Measurements from ENCODE around the gene PTPRCAP.
"Not testable (repeated sequence)": the region's sequence is repeated elsewhere in the genome, so short reads cannot be mapped to it uniquely, and the experiment has no call there.

Gene PTPRCAP

GRCh38 chr11:67408437-67409200 lies 28.9 kb downstream of the PTPRCAP start:
- no peak for DNase-seq

DNA sequence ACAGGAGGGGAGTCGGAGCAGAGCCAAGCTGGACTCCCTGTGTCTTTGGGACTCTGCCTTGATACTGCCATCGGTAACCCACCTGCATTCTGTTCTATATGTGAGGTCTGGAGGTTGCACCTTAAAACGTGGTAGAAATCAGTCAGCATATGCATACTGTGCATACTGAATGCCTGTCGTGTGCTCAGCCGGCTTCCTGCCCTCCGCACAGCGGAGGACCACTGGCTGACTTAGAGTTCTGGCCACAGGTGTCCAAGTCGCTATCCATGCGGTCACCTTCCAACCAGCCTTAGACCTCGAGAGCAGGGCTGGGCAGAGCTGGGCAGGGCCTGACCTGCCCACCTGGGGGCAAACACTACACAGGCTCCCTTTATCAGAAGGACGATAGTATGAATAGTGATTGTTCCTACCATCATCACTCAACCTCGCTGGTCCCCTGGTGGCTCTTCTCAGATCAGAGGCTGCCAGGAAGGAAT lies 29.8 kb downstream of the PTPRCAP start:
- DNase-seq, result no peak

DNA sequence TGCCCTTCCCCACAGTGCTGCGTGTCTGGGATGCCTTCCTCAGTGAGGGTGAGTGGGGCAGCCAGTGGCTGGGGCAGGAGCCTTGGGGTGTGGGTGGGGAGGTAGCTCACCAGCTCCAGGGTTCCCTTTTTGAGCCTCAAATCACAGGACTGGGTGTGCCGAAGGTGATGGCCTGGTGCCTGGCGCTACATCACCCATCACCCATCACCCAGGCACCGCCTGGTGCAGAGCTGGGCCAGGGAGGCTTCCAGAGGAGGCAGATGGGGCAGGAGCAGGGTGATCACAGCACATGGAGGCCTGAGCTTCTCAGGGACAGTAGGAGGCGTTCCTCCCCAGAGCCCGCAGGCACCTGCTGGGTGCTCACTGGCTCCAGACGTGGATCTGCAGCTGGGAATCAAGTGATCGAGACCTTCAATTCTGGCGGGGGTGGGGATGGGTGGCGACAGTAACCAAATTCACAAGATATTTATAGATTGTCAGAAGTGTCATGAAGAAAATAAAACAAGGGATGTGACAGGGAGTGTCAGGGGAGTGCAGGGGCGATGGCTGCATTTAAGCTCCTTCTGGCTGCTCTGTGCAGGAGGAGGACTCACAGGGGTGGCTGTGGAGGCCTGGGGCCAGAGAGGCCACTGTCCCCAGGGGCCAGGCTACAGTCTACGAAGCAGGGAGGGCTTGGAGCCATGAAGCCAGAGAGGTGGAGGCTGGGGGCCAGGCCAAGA lies 30.4 kb downstream of the PTPRCAP start:
- no peak for DNase-seq

DNA sequence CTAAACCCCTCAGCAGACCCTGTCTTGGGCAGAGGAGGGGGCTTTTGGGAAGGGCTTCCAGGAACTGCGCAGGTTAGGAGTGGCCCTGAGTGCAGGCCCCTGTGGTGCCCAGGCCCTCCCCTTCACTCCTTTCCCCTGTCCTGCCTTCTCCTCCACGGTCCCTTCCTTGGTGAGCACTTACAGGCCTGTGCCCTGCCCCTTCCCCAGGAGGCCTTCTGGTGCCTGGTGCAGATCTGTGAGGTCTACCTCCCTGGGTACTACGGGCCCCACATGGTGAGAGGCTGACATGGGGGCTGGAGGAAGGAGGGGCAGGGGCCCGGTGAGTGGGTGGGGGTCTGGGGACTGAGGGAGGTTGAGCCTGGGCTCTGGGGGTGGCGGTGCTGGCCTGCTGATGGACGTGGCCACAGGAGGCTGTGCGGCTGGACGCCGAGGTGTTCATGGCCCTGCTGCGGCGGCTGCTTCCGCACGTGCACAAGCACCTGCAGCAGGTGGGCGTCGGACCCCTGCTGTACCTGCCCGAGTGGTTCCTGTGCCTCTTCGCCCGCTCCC lies 31.0 kb downstream of the PTPRCAP start:
- no peak for DNase-seq

GRCh38 chr11:67405688-67406339 lies 31.7 kb downstream of the PTPRCAP start:
- DNase-seq, result no peak

GRCh38 chr11:67405196-67405567 lies 32.3 kb downstream of the PTPRCAP start:
- DNase-seq, result no peak

- no peak for DNase-seq
Observed at GRCh38 chr11:67404515-67405195, 32.8 kb downstream of the PTPRCAP start.

GRCh38 chr11:67403085-67403484 lies 34.4 kb downstream of the PTPRCAP start:
- not testable (repeated sequence) for DNase-seq

DNA sequence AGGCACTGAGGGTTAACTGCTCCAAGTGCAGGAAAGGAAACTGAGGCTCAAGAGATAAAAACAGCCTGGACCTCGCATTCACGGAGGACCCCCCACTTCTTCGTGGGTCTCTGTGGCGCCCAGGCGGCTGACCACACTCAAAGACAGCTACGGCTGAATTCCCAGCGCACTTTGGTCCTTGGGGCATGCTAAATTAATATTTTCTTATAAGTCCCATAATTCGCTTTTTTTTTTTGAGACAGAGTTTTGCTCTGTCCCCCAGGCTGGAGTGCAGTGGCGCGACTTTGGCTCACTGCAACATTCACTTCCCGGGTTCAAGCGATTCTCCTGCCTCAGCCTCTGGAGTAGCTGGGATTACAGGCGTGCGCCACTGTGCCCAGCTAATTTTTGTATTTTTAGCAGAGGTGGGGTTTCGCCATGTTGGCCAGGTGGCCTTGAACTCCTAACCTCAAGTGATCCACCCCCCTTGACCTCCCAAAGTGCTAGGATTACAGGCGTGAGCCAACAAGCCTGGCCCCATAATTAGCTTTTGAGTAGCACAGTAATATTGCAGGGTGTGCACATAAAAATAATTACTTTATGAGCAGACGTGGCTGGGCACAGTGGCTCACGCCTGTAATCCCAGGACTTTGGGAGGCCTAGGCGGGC lies 35.2 kb downstream of the PTPRCAP start:
- not testable (repeated sequence) for DNase-seq

DNA sequence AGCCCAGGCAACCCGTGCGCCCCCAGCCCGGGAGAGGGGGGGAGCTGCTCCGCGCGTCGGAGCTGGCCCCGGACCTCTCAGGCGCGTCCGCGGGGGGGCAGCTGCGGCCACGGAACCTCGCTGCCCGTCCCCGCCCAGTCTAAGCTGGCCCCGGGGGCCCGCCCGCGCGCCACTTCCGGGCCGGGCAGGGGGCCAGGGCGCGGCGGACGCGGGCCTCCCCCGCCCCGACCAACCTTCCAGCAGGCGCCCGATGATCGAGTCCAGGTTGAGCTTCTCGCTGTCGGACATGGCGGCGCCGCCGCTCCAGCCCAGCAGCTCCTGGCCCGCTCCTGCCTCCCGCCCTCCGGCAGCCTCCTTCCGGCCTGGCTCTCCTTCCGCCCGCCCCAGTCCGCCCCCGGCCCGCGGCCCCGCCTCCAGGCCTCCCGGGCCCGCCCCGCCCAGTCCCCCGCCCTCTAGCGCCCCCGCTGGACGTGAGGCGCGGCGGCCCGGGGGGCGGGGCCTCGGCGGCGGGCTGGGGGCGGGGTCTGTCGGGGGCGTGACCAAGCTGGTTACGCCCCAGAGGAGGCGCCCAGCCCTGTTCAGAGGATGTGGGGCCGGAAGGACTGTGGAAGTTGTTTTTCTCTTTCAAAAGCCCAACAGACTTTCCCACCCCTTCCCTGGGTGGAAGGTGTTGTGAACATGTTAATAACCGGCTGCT lies 35.8 kb downstream of the PTPRCAP start, which contains the start of gene PPP1CA:
Gene PPP1CA (minus strand): TSS at position 364 of the 697 bp plus-strand sequence. CDS start 76 bp downstream, at position 288.
- DNase-seq, result peak; percentile 93

- DNase-seq, result no peak
Observed at GRCh38 chr11:67400942-67401494, 36.5 kb downstream of the PTPRCAP start.

DNA sequence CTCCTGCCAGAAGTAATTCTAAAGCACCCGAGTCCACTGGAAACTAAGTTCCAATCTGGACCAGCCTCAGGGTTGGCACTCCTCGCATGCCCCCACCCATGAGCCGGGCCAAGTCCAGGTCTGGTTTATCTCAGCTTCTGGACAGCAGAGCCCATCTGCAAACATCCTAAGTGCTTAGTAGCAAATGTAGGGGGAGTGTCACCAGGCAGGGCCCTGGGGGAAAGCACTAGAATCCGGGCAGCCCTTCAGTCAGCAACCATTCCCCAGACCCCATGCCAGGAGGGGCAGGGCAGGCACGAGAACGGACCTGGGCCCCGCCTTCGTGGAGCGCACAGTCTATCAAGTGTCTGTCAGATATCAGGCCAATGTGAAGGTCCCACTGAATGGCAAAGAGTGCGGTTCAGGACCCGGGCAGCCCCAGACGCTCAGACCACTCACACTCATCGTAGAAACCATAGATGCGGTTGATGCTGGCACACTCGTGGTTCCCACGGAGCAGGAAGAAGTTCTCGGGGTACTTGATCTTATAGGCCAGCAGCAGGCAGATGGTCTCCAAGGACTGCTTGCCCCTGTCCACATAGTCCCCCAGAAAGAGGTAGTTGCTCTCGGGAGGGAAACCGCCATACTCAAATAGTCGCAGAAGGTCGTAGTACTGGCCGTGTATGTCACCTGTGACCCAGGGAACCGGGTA lies 37.1 kb downstream of the PTPRCAP start:
- no peak for DNase-seq

DNA sequence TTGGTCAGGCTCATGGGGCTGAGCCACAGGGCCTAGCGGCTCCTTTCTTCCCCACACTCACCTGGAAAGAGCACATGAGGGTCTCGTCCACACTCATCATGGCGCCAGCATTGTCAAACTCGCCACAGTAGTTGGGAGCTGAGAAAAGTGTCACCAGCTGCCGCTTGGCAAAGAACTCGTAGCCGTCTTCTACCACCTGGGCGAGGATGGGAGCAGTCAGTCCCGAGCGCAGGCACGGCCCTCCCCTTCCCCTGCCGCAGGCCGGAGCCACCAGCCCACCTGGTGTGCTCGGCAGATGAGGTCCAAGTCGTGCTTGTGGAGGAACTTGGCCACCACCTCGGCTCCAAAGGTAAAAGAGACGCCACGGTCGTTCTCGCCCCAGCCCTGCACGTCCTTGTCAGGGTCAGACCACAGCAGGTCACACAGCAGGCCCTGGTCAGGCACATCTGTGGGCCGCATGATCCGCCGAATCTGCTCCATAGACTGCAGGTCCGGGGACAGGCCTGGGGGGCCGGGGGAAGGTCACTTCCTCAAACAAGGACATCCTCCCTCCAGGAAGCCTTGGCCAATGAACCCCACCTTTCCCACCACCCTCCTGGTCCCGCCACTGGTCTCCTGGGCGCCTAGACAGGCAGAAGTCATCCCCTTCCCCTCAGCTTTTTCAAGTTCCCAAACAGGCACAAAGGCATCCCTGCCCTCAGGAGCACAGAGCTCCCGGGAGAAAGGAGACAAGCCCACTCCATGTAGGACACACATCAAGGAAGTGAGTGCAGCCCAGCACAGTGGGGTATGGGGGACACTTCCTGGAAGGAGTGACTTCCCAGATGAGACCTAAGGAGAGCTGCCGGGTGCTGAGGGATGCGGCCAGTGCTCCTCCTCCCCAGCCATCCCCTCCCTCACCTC lies 38.6 kb downstream of the PTPRCAP start:
- DNase-seq, result no peak

DNA sequence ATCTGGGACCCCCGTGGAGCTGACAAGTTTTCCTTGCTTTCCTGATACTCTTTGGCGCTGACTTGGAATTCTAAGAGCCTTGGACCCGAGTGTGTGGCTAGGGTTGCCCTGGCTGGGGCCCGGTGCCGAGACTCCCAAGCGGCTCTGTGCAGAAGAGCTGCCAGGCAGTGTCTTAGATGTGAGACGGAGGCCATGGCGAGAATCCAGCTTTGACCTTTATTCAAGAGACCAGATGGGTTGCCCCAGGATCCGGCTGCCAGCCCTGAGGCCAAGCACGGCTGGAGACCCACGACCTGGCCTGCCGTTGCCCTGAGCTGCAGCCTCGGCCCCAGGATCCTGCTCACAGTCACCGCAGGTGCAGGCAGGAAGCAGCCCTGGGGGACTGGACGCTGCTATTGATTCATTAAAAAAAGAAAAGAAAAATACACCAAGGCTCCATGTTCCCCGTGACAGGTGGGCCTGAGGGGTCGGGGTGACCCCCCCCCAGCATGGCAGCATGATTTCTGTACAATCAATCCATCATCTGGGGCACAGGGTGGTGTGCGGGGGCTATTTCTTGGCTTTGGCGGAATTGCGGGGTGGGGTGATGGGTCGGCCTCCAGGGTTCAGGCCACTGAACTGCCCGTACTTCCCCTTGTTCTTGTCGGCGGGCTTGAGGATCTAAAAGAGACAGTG lies 39.4 kb downstream of the PTPRCAP start:
- no peak for DNase-seq

DNA sequence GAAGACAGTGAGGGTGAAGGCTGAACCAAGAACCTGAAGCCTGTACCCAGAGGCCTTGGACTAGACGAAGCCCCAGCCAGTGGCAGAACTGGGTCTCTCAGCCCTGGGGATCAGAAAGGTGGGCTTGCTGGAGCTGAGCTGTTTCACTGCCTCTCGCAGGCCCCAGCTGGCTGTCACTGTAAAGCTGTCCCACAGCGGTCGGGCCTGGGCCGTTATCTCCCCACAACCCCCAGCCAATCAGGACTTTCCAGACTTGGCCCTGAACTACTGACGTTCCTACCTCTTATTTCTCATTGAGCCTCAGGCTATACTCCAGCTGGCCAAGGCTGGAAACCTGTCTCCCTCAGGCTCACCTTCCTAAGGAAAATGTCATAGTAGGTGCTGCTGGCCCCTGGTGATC lies 39.9 kb downstream of the PTPRCAP start:
- no peak for DNase-seq

DNA sequence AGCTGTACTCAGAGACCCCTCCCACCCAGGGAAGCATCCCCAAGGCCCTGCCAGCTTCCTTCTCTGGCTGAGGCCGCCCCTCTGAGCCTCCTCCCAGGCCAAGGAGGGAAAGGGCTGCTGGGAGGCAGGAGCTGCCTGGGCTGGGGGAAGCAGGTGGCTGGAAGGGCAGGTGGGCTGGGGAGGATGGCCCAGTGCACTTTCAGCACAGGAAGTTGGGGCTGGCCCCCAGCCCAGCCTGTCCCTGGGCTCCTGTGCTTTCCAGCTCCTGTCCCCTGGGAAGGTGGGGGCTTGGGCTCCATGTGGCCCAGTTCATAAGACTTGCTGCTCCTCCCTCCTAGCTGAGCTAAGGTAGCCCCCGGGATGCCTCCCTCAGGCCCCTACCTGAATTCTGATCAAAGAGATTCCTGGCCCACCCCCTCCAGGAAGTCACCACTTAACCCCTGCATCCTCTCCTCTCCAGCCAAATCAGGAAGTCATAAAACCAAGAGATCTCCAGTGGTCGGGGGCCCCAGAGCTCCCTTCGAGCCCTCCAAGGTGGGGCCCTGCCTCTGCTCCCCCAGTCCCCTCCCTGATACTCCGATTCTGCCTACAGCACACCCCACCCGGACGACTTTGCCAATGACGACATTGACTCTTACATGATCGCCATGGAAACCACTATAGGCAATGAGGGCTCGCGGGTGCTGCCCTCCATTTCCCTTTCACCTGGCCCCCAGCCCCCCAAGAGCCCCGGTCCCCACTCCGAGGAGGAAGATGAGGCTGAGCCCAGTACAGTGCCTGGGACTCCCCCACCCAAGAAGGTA lies 40.7 kb downstream of the PTPRCAP start:
- no peak for DNase-seq

- DNase-seq, result no peak
Observed at GRCh38 chr11:67396259-67396581, 41.3 kb downstream of the PTPRCAP start.
